Gastrocnemius medialis (tissue), 4 donors: ENCODE measurements around the gene SNX10. TPM values are rescaled to one million over a fixed set of nuclear protein-coding genes. Genes with fewer than 3 reads are reported as not detected.

ENCODE experiments used
- ATAC-seq, 2 donors: fragments of 150-250 bp; one replicate each; pipeline ENCODE4 v1.9.1; 2016
- DNase-seq, 2 donors: peaks; one replicate each; pipeline ENCODE4 v3.0.0-alpha.2; 2019
- H3K27ac ChIP-seq, 4 donors: fragments of 200-600 bp; sonication (generic); 1 replicate in 1 of 4; 2 replicates in 3 of 4; pipeline ENCODE4 v1.5.1; 2016 to 2018; ENCODE audit warnings: mild to moderate bottlenecking in 2 of 4, moderate library complexity in 1 of 4
- H3K27me3 ChIP-seq, 3 donors: fragments of 200-600 bp; sonication (generic) in 2 of 3; 1 replicate in 1 of 3; 2 replicates in 2 of 3; pipeline versions ENCODE4 v1.5.1 to v1.6.0; 2016 to 2019; ENCODE audit warnings: mild to moderate bottlenecking in 1 of 3, moderate library complexity in 1 of 3
- H3K36me3 ChIP-seq, 2 donors: fragments of 200-600 bp; sonication (generic) in 1 of 2; one replicate each; pipeline ENCODE4 v1.5.1; 2017 to 2018
- H3K4me1 ChIP-seq, 2 donors: fragments of 200-600 bp; sonication (generic) in 1 of 2; one replicate each; pipeline ENCODE4 v1.5.1; 2016 to 2017; ENCODE audit warnings: mild to moderate bottlenecking in 2 of 2
- H3K4me3 ChIP-seq, 4 donors: fragments of 200-600 bp; sonication (generic) in 3 of 4; 1 replicate in 1 of 4; 2 replicates in 3 of 4; pipeline ENCODE4 v1.5.1; 2016 to 2019; ENCODE audit warnings: mild to moderate bottlenecking in 2 of 4
- H3K9me3 ChIP-seq, 3 donors: fragments of 200-600 bp; sonication (generic) in 2 of 3; 1 replicate in 1 of 3; 2 replicates in 2 of 3; pipeline ENCODE4 v1.5.1; 2016 to 2019
- POLR2A ChIP-seq, 2 donors: fragments of 450-650 bp; IDR thresholded peaks; one replicate each; pipeline ENCODE4 v1.6.1; 2017; ENCODE audit warnings: antibody characterized with exemption in 2 of 2, mild to moderate bottlenecking in 2 of 2, moderate library complexity in 2 of 2
- in situ Hi-C, 4 donors: fragments of 200-750 bp; cut with MboI; loops; one replicate each; pipeline versions ENCODE4 v1.15.0 to v1.8.0; 2017; ENCODE audit warnings: low sequenced_read_pairs in 4 of 4
- intact Hi-C: fragments of 100-400 bp; cut with DNase I; formaldehyde crosslinking; loops from one replicate; pipeline ENCODE4 v1.15.1; 2023; ENCODE audit warnings: low total_unique reads
- total RNA-seq, 4 donors: library from RNA; depleted of rRNA; stranded (reverse); fragments of >200 nt; gene quantifications; one replicate each; pipeline versions ENCODE4 v1.1.0 to v1.2.3, GENCODE V29; 2016
- TF ChIP-seq, protein P1 (sequence below), 5 experiments: fragments of 450-650 bp in 3 of 5; fragments of 200-600 bp in 2 of 5; sonication (generic) in 2 of 5; IDR thresholded peaks in 4 of 5; conservative IDR thresholded peaks in 1 of 5; 1 replicate in 4 of 5; 2 replicates in 1 of 5; pipeline ENCODE4 v1.5.1; 2016 to 2019; ENCODE audit warnings: antibody characterized with exemption in 5 of 5, mild to moderate bottlenecking in 3 of 5, moderate library complexity in 3 of 5

The SNX10 gene
- total RNA-seq, 4 donors from 2014 or later, result 1.2 to 1.9 (median 1.3) TPM; not detected in 1

DNA sequence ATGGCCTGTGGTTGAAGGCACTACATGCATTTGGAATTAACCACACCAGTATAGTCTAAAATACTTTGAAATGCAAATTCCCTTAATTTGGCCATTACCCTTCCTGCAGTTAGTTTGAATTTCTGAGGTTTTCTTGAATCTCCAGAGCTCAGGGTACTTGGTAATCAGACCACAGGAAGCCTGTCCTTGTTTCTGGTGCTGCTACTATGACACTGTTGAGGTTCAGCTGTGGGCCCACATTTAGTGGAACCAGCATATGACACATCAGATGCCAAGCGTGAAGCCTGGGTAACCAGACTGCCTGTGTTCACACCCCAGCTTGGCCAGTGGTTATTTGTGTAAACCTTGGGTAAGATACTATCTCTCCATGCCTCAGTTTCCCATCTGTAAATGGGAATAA, 124.3 kb downstream of the SNX10 start:
- no peaks in the 10 kb centered on the region for H3K4me1 ChIP-seq
- no peak overlapping the region for H3K27ac ChIP-seq
- no peaks in the 10 kb centered on the region for H3K27me3 ChIP-seq
- intact Hi-C loops (no loop called here), in situ Hi-C loops (no loop called here)
- H3K4me3 ChIP-seq, result no peak overlapping the region
- no peaks in the 10 kb centered on the region for H3K36me3 ChIP-seq
- DNase-seq (no peak), ATAC-seq (no peak)
- no peaks in the 10 kb centered on the region for H3K9me3 ChIP-seq
- no peak for TF ChIP-seq POLR2A (IDR thresholded peaks at IDR 0.05)
- TF ChIP-seq, protein P1, sequence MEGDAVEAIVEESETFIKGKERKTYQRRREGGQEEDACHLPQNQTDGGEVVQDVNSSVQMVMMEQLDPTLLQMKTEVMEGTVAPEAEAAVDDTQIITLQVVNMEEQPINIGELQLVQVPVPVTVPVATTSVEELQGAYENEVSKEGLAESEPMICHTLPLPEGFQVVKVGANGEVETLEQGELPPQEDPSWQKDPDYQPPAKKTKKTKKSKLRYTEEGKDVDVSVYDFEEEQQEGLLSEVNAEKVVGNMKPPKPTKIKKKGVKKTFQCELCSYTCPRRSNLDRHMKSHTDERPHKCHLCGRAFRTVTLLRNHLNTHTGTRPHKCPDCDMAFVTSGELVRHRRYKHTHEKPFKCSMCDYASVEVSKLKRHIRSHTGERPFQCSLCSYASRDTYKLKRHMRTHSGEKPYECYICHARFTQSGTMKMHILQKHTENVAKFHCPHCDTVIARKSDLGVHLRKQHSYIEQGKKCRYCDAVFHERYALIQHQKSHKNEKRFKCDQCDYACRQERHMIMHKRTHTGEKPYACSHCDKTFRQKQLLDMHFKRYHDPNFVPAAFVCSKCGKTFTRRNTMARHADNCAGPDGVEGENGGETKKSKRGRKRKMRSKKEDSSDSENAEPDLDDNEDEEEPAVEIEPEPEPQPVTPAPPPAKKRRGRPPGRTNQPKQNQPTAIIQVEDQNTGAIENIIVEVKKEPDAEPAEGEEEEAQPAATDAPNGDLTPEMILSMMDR (IDR thresholded peaks at IDR 0.05 in 4 of 5, conservative IDR thresholded peaks at IDR 0.05 in 1 of 5), result no peak

- intact Hi-C loops (no loop called here), in situ Hi-C loops (no loop called here)
- H3K4me3 ChIP-seq, result no peak overlapping the region
- TF ChIP-seq POLR2A (IDR thresholded peaks at IDR 0.05), result no peak
- TF ChIP-seq, protein P1 (IDR thresholded peaks at IDR 0.05 in 4 of 5, conservative IDR thresholded peaks at IDR 0.05 in 1 of 5), result no peak
- no peaks in the 10 kb centered on the region for H3K27me3 ChIP-seq
- DNase-seq (no peak), ATAC-seq (peak in 1 of 2 donors; percentile 63)
- no peaks in the 10 kb centered on the region for H3K9me3 ChIP-seq
- H3K27ac ChIP-seq, result peak overlapping the region in 2 of 4 donors; percentile 13 to 35
- no peaks in the 10 kb centered on the region for H3K36me3 ChIP-seq
- H3K4me1 ChIP-seq, result no peaks in the 10 kb centered on the region
These were observed 126.3 kb downstream of the SNX10 start for GRCh38 chr7:26417911-26418413.

- in situ Hi-C loops, result no loop called here
- no peak for ATAC-seq
- TF ChIP-seq, protein P1 (IDR thresholded peaks at IDR 0.05 in 4 of 5, conservative IDR thresholded peaks at IDR 0.05 in 1 of 5), result no peak
- no peak for TF ChIP-seq POLR2A (IDR thresholded peaks at IDR 0.05)
These were observed 127.5 kb downstream of the SNX10 start for GRCh38 chr7:26419198-26419597.

GRCh38 chr7:26420422-26421019, 128.9 kb downstream of the SNX10 start:
- no peak for ATAC-seq
- in situ Hi-C loops (no loop called here), intact Hi-C loops (no loop called here)
- TF ChIP-seq POLR2A (IDR thresholded peaks at IDR 0.05), result no peak
- TF ChIP-seq, protein P1 (IDR thresholded peaks at IDR 0.05 in 4 of 5, conservative IDR thresholded peaks at IDR 0.05 in 1 of 5), result no peak
- H3K36me3 ChIP-seq, result no peaks in the 10 kb centered on the region
- H3K27ac ChIP-seq, result no peak overlapping the region
- no peaks in the 10 kb centered on the region for H3K4me1 ChIP-seq
- no peaks in the 10 kb centered on the region for H3K9me3 ChIP-seq
- no peak overlapping the region for H3K4me3 ChIP-seq
- DNase-seq, result no peak
- H3K27me3 ChIP-seq, result no peaks in the 10 kb centered on the region

More at GRCh38 chr7:26419198-26419597, 127.5 kb downstream of the SNX10 start:
- Histone ChIP-seq H3K9me3 (no peaks in the 10 kb centered on the region), H3K4me3 (no peak overlapping the region), H3K36me3 (no peaks in the 10 kb centered on the region), H3K27ac (no peak overlapping the region), H3K4me1 (no peaks in the 10 kb centered on the region), H3K27me3 (no peaks in the 10 kb centered on the region)
- intact Hi-C loops, result no loop called here
- no peak for DNase-seq
